OCI-LY7 (cell line): ENCODE data around the gene SYNRG. TPM values are rescaled to one million over a fixed set of nuclear protein-coding genes. Genes with fewer than 3 reads are reported as not detected.

ENCODE experiments used
- BruUV-seq: library from RNA; stranded (reverse); fragments of 400-500 nt; replicated peaks from 2 replicates; lab custom pipeline; 2021; lab: Mats Ljungman, UMichigan
- CTCF ChIA-PET: fragments of 300-600 bp; sonication (Branson Sonifier 250); formaldehyde crosslinking; loops from one replicate; lab custom pipeline; 2022; ENCODE audit warnings: antibody characterized with exemption; ENCODE audit not compliant: unreplicated experiment; lab: Charles Lee
- POLR2A ChIA-PET: fragments of 300-600 bp; sonication (Branson Sonifier 250); formaldehyde crosslinking; loops from one replicate; lab custom pipeline; 2022; ENCODE audit warnings: antibody characterized with exemption; lab: Charles Lee
- DNase-seq: peaks from one replicate; pipeline ENCODE4 v3.0.0-alpha.2; 2015; ENCODE audit warnings: low spot score
- H2AFZ ChIP-seq: fragments of 200-600 bp; sonication (generic), shearing (Covaris generic); 2 replicates; pipeline ENCODE4 v1.6.1; 2014; ENCODE audit warnings: mild to moderate bottlenecking, antibody characterized with exemption, low read length, moderate library complexity
- H3K27ac ChIP-seq: fragments of 200-600 bp; sonication (generic); 2 replicates; pipeline ENCODE4 v1.5.1; 2014; ENCODE audit warnings: mixed run types, low read depth, mild to moderate bottlenecking, moderate library complexity, low read length, inconsistent platforms; ENCODE audit not compliant: poor library complexity, severe bottlenecking
- H3K36me3 ChIP-seq: fragments of 200-600 bp; sonication (generic); 2 replicates; pipeline ENCODE4 v1.6.1; 2014; ENCODE audit warnings: mild to moderate bottlenecking, antibody characterized with exemption, low read length, moderate library complexity, mixed read lengths; ENCODE audit not compliant: insufficient read depth
- H3K4me1 ChIP-seq: fragments of 200-600 bp; sonication (generic); 2 replicates; pipeline ENCODE4 v1.5.1; 2014; ENCODE audit warnings: mild to moderate bottlenecking, low read length; ENCODE audit not compliant: insufficient read depth, poor library complexity, severe bottlenecking
- H3K4me2 ChIP-seq: fragments of 200-600 bp; sonication (generic); 2 replicates; pipeline ENCODE4 v1.6.1; 2014; ENCODE audit warnings: mild to moderate bottlenecking, low read length
- H3K4me3 ChIP-seq: fragments of 200-600 bp; sonication (generic); 2 replicates; pipeline ENCODE4 v1.5.1; 2014; ENCODE audit warnings: mild to moderate bottlenecking, low read depth, low read length; ENCODE audit not compliant: poor library complexity, severe bottlenecking
- H3K79me2 ChIP-seq: fragments of 200-600 bp; sonication (generic); 2 replicates; pipeline ENCODE4 v1.6.1; 2016; ENCODE audit warnings: low read depth, mild to moderate bottlenecking, low read length, moderate library complexity, mixed read lengths; ENCODE audit not compliant: insufficient read depth
- H3K9me2 ChIP-seq: fragments of 200-600 bp; sonication (generic); 2 replicates; pipeline ENCODE4 v1.6.1; 2016; ENCODE audit warnings: mild to moderate bottlenecking, low read length, mixed read lengths; ENCODE audit not compliant: insufficient read depth
- H3K9me3 ChIP-seq: fragments of 200-600 bp; sonication (generic); 2 replicates; pipeline ENCODE4 v1.6.1; 2014; ENCODE audit warnings: mild to moderate bottlenecking, mixed run types, low read length, mixed read lengths
- H4K20me1 ChIP-seq: fragments of 200-600 bp; sonication (generic); 2 replicates; pipeline ENCODE4 v1.6.1; 2014; ENCODE audit warnings: mild to moderate bottlenecking, antibody characterized with exemption, low read length, moderate library complexity, mixed read lengths; ENCODE audit not compliant: insufficient read depth
- CTCF ChIP-seq: fragments of 200-600 bp; sonication (generic); conservative IDR thresholded peaks from 2 replicates; pipeline ENCODE4 v1.5.1; 2014; ENCODE audit warnings: mild to moderate bottlenecking, antibody characterized with exemption, low read length, moderate library complexity, mixed read lengths
- EZH2phosphoT487 ChIP-seq: fragments of 200-600 bp; sonication (generic); IDR thresholded peaks from 2 replicates; pipeline ENCODE4 v1.6.1; 2018; ENCODE audit warnings: low read depth, borderline replicate concordance, mild to moderate bottlenecking, mixed run types, antibody characterized with exemption, low read length, moderate library complexity, mixed read lengths
- intact Hi-C: fragments of 100-400 bp; cut with micrococcal nuclease; formaldehyde crosslinking; loops from one replicate; pipeline ENCODE4 v1.10.0; 2022; ENCODE audit not compliant: unreplicated experiment
- total RNA-seq, 2 experiments: library from RNA; depleted of rRNA in 1 of 2; stranded (reverse); fragments of >200 nt in 1 of 2; shearing (Covaris generic) in 1 of 2; gene quantifications; 2 replicates each; pipeline ENCODE4 v1.2.3, GENCODE V29; 2014 to 2022

Gene SYNRG
- total RNA-seq, 2 experiments from 2014 or later, result 39.6 to 132 TPM

DNA sequence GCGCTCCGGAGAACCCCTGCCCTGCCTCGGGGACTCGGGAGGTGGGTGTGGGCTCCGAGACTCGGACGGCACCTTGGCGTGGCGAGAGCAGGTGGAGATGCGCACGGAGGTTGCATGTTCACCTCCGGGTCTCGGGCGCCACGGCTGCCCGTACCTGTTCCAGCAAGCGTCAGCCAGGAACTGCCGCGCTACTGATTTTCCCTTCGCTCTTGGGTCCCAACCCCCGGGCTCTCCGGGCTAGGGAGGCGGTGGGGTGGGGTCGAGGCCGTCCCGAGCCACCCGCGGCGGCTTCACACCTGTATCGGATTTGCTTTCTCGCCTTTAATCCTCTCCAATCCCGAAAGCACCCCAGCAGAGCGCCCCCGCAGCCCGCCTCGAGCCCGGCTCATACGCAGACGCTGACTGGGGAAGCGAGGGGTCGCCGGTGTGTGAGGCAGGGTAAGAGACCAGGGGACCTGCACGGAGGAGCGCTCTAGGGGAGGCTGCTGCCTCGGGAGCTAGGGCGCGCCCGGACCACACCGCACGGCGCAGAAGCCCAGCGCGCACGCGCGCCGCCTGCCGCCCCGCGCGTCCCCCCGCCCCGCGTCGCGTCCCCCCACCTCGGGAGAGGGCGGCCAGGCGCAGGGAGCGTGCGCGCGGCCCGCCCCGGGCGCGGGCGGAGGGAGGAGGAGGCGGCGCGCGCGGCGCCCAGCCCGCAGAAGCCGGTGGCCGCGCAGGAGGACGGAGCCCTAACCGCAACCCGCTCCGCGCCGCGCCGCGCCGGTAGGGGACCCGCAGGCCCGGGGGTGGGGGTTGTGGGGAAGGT, 119.8 kb downstream of the SYNRG start, which contains the start of gene DUSP14:
Gene DUSP14 (plus strand): TSS at position 695 of the 805 bp plus-strand sequence. CDS start 22,382 bp downstream, outside the sequence.
- Histone ChIP-seq H2AFZ (peak within 1 kb of the TSS; percentile 68), H3K36me3 (peaks cover 6% of the 10 kb centered on the region; the same call in 1 of the 2 replicates), H3K27ac (peak within 1 kb of the TSS; percentile 51), H3K4me1 (peaks cover 41% of the 10 kb centered on the region), H3K4me2 (peak within 1 kb of the TSS; percentile 85), H3K9me2 (no peaks in the 10 kb centered on the region), H3K9me3 (no peaks in the 10 kb centered on the region), H3K79me2 (peaks cover 33% of the 10 kb centered on the region), H4K20me1 (peaks cover 11% of the 10 kb centered on the region; the same call in 1 of the 2 replicates), H3K4me3 (peak within 1 kb of the TSS; percentile 88)
- BruUV-seq, result no TSS peak
- CTCF ChIA-PET, result no interaction called here
- TF ChIP-seq CTCF, result peak; percentile 59
- TF ChIP-seq EZH2phosphoT487, result no peak
- POLR2A ChIA-PET, result no interaction called here
- peak; percentile 91 for DNase-seq
- intact Hi-C loops, result loop anchor here (1.0 to 5.0 kb wide), 3 partner anchors 83 to 132 kb away; partner anchors contain the start of genes ACACA, SYNRG and TADA2A

DNA sequence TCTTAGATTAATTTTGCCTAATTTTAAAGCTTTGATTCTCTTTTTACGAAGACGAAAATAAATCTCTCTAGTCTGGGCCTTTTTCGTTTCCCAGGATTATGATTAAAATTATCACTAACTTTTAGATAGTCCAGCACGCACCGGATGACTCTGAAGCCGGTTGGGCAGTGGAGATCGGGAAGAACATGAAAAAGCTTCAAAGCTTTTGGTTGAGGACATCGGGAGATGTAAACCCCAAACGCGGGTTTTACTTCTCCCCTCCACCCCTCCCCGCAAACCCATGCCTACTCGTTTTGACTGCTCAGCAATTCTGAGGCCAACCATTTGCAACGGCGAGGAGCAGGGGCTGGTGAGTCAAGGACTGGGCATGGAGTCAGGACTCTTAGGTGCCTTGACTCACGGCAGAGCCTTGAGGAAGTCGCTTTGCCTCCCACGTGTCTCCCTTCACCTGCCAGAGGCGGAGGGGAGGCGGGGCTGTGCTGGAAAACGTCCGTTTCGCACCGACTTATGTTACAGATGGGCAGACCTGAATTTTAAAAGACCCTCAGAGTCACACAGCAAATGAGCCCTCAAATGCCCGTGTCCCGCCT, 120.5 kb downstream of the SYNRG start:
- peak overlapping the region; percentile 70 for H3K4me3 ChIP-seq
- CTCF ChIA-PET, result no interaction called here

More for the DNA sequence above, 120.5 kb downstream of the SYNRG start:
- Histone ChIP-seq H3K9me2 (no peaks in the 10 kb centered on the region), H3K27ac (peak overlapping the region; percentile 51), H3K79me2 (peaks cover 29% of the 10 kb centered on the region), H2AFZ (peak overlapping the region; percentile 59), H3K4me1 (peaks cover 42% of the 10 kb centered on the region), H3K36me3 (peaks cover 6% of the 10 kb centered on the region; the same call in 1 of the 2 replicates), H3K9me3 (no peaks in the 10 kb centered on the region), H4K20me1 (peaks cover 11% of the 10 kb centered on the region; the same call in 1 of the 2 replicates), H3K4me2 (peak overlapping the region; percentile 85)
- intact Hi-C loops, result loop anchor here (1.0 to 5.0 kb wide), 3 partner anchors 82 to 131 kb away; partner anchors contain the start of genes ACACA, SYNRG and TADA2A
- POLR2A ChIA-PET, result no interaction called here
- no TSS peak for BruUV-seq
- peak; percentile 64 for DNase-seq
- TF ChIP-seq EZH2phosphoT487 (no peak), CTCF (no peak)
